HUDEP-2 (cell line): ENCODE data around the gene LPGAT1.
A peak's percentile ranks its signal among the peaks of the same experiment; 100 is the strongest.
"Not testable (repeated sequence)": the region's sequence is repeated elsewhere in the genome, so short reads cannot be mapped to it uniquely, and the experiment has no call there.

ENCODE experiments used
- DNase-seq, 76 experiments: peaks; one replicate each; lab custom pipeline; 2025; ENCODE audit not compliant: unreplicated experiment in 76 of 76; lab: John Stamatoyannopoulos, UW

Gene LPGAT1, protein sequence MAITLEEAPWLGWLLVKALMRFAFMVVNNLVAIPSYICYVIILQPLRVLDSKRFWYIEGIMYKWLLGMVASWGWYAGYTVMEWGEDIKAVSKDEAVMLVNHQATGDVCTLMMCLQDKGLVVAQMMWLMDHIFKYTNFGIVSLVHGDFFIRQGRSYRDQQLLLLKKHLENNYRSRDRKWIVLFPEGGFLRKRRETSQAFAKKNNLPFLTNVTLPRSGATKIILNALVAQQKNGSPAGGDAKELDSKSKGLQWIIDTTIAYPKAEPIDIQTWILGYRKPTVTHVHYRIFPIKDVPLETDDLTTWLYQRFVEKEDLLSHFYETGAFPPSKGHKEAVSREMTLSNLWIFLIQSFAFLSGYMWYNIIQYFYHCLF

DNA sequence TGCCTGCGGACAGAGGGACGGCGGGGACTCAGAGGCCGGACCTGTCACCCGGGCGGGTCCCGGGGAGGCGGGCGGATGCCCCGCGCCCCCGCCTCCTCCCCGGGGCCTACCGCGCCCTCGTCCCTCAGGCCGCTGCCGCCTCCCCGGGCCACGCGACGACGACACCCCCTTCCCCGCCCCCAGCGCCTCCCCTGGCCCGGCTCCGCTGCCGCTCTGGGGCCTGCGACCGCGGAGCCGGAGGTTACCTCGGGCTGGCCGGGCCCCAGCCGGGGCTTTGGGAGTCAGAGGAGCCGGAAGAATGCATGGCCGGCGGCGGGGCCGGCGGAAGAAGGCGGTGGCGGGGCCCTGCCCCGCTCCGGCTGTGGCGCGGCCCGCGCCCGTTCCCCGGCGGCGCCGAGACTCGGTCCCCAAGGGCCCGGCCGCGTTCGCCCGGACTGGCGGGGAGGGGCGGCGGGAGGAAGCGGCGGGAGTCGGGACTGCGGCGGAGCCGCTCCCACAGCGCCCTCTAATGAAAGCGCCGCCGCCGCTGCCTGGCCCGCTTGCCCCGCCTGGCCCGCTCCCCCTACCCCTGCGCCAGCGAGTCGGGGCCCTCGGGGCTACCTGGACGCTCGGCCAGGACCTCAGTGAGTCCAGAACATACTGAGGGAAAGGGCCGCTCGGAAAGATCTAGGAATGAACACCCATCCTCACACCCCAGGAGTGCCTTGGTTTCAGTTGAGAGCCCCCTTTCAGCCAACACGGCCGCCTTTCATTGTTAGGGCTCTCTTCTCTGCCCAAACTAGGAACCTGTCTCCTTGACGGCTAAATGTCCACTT, at the start of gene LPGAT1:
Gene LPGAT1 (minus strand): TSS at position 436 of the 815 bp plus-strand sequence. CDS start 1,467 bp downstream, outside the sequence.
- DNase-seq = peak in 53 of 76 experiments; percentile 12 to 69 (median 47)

- no peak for DNase-seq
Measured at GRCh38 chr1:211879475-211879874, 48.9 kb upstream of the LPGAT1 start.

GRCh38 chr1:211876851-211877590, 46.5 kb upstream of the LPGAT1 start:
- no peak for DNase-seq

DNA sequence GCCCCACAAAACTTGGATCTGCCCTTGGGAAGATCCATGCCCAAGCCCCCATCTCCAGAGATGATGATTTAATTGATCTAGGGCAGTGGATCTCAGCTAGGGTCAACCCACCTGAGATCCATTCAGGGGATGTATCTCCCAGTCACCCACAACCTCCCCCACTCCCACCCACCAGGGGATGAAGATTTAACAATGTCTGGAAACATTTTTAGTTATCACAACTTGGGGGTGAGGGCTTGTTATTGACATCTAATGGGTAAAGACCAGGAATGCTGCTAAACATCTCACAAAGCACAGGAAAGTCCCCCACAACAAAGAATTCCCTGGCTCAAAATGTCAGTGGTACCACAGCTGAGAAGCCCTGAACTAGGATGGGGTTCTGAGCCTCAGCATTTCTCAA, 45.0 kb upstream of the LPGAT1 start:
- no peak for DNase-seq

DNA sequence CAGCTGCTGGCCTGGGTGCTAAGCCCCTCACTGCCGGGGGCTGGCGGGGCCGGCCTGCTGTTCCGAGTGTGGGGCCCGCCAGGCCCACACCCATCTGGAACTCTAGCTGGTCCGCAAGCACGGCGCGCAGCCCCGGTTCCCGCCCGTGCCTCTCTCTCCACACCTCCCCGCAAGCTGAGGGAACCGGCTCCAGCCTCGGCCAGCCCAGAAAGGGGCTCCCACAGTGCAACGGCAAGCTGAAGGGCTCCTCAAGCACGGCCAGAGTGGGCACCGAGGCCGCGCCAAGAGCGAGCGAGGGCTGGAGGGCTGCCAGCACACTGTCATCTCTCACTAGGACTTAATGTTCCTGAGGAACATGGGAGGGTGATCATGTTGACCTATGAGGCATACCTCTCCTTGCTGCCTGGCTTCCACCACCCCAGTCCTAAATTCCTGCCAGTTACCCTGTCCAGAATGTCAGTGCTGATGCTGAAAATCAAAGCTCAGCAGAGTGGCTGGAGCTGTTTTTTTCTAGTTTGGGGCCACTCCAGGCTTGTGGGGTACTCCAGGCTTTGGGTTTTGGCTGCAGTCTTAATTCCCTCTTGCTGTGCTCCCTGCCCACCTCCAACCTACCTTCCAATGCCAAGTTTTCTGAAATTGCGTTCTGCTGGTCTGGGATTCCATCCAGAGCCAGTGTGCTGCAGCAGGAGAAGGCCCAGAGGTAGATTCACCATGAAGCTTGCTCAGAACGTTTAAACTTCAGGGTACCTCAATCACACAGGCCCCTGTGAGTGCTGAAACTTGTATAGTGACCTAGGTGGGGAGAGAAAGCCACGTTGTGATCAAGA, 44.2 kb upstream of the LPGAT1 start:
- no peak for DNase-seq

GRCh38 chr1:211873731-211874130, 43.2 kb upstream of the LPGAT1 start:
- DNase-seq = not testable (repeated sequence)

DNA sequence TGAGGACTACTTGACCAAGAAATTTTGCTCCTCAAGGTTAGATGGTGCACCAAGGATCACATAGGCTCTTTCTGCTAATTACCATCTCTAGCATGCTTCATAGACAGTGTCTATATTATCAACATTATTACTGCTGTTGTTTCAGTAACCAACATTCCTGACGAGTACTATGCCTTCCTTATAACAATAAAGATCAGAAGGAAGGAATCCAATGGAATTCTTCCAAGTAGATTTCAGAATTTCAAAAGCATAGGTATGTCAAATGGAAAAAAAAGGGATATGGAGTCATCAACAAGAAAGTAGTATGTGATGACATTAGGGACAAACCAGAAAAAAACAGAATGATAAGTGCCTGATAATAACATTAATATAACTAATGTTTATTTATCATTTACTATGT, 39.6 kb upstream of the LPGAT1 start:
- no peak for DNase-seq

GRCh38 chr1:211865180-211865579, 34.6 kb upstream of the LPGAT1 start:
- DNase-seq = no peak

GRCh38 chr1:211859405-211859804, 28.8 kb upstream of the LPGAT1 start:
- DNase-seq = no peak

DNA sequence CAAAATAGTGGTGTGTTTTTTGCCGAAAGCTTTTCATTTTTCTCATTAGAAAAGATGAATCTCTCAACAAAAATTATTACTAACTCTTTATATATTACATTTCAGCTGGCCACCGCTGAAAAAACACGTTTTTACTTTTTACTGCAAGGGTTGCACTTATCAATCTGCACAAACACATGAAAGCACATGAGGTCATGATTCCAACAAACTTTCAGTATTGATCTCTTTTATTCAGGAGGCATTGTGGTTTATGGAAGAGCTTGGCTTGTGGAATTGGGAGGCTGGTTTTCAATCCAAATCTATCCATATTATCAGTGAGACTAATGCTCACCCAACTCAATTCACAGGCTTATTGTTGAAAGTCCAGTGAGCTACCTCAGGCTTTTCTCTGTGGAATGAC, 20.6 kb upstream of the LPGAT1 start:
- no peak for DNase-seq

GRCh38 chr1:211843507-211844298, 13.1 kb upstream of the LPGAT1 start:
- no peak for DNase-seq

DNA sequence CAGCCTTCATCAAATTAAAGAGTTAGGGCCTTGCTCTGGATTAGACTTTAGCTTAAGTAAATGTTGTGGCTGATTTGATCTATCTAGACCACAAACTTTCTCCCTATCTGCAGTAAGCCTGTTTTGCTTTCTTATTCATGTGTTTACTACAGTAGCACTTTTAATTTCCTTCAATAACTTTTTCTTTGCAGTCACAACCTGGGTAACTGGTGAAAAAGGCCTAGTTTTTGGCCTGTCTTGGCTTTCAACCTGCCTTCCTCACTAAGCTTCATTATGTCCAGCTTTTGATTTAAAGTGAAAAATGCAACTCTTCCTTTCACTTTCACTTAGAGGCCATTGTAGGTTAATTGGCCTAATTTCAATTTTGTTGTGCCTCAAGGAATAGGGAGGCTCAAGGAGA, 12.5 kb upstream of the LPGAT1 start:
- DNase-seq = no peak

- DNase-seq = no peak
Measured at GRCh38 chr1:211842518-211842917, 12.0 kb upstream of the LPGAT1 start.

GRCh38 chr1:211839106-211839505, 8.5 kb upstream of the LPGAT1 start:
- no peak for DNase-seq

DNA sequence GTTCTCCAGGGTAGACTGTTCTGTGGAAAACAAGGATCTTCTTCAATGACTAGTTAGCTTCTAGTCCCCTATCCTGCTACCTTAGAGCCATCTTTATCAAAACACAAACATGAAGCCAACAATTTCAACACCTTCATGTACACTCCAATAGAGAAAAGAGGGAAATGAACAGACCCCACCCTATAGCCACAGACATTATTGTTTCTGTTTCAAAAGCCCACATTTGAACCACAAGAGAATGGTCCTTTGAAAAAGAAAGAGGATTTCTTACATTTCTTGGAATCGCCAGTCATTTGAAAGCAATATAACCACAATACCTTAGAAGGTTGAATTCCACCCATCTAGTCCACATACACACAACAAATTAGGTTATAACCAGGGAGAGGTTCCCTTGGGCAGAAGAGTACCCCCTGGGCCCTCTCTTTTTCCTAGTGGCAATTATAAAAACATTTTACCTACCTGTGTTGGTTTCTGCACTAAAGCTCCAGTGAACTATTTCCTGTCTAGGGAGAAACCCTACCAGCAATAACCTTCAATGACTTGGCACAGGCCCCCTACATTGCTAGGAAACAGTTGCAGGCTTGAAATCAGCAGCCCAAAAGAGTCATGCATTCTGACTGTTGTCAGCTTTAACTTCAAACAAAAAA, 2.7 kb upstream of the LPGAT1 start:
- no peak for DNase-seq

- DNase-seq = peak in 14 of 76 experiments; percentile 5 to 52 (median 20)
Measured at GRCh38 chr1:211832661-211833060, 2.1 kb upstream of the LPGAT1 start.

DNA sequence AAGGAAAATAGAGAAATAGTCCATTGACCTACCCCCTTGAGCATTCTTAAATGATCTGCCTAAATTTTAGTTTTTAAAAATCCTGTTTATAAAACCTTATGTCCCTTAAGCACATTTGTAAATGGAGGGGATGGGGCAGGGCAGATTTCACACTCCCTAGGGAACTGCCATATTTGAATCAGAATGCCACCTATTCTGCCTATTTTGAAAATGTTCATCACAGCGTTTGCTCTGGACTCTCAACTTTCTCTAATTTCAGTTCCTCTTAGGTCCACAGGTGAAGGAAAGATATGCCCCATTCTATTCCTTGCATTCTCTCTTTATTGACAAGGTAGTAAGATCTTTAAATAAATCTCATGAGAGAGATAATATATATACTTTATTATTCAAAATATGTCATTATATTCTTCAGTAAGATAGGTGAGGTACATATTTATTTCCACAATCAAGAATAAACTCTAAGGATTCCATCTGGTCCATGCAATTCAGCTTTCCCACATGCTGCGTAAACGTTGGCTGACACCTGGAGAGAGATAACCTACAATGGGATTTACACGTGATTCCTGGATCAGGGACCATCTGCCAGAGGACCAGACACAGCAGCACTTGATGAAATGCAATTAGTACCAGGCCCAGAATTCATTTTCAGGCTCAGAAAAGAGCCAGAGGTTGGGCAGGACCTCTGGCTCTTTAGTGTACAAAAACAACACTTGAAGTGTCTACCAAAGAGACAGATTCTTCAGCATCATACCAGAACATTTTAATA, 1.2 kb upstream of the LPGAT1 start:
- DNase-seq = no peak

DNA sequence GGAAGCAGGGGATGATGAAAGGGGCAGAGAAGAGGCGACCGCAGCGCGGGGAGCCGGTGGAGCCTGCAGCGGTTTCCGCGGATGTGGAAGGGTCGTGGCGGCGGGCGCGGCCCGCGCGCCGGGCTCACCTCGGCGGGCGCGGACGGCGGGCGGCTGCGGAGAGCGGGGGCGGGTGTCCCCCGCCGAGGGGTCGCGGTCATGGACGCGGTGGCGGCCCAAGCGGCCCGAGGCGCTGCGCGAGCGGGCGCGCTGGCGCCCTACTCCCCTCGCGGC, 572 bp downstream of the LPGAT1 start:
- DNase-seq = peak in 1 of 76 experiments; percentile 26
